H7 (cell line): ENCODE measurements around the gene GPS1. TPM values are rescaled to one million over a fixed set of nuclear protein-coding genes. Genes with fewer than 3 reads are reported as not detected.

Experiments used
- DNase-seq: peaks from one replicate; pipeline ENCODE4 v3.0.0; 2012
- H3K27me3 ChIP-seq: 2 replicates; pipeline ENCODE4 v1.6.0; 2011; ENCODE audit warnings: mild to moderate bottlenecking, low read length; ENCODE audit not compliant: control insufficient read depth, insufficient read depth
- H3K36me3 ChIP-seq: replicated peaks from 2 replicates; pipeline ENCODE4 v1.5.1; 2011; ENCODE audit warnings: low read length; ENCODE audit not compliant: control insufficient read depth, insufficient read depth
- H3K4me3 ChIP-seq: 2 replicates; pipeline ENCODE4 v1.5.1; 2011; ENCODE audit warnings: low read depth, mild to moderate bottlenecking, control low read depth, low read length, moderate library complexity; ENCODE audit not compliant: insufficient read depth
- total RNA-seq: library from RNA; depleted of rRNA; stranded (reverse); fragments of >200 nt; shearing (Covaris generic); gene quantifications from 2 replicates; pipeline ENCODE4 v1.2.3, GENCODE V29; 2014

Gene GPS1
- total RNA-seq, 1 experiment from 2014 or later: 248 TPM

- Histone ChIP-seq H3K36me3 (peaks cover 47% of the 10 kb centered on the region), H3K4me3 (no peak overlapping the region), H3K27me3 (no peaks in the 10 kb centered on the region)
- no peak for DNase-seq
Observed at GRCh38 chr17:82086941-82087906, 35.5 kb downstream of the GPS1 start.

DNA sequence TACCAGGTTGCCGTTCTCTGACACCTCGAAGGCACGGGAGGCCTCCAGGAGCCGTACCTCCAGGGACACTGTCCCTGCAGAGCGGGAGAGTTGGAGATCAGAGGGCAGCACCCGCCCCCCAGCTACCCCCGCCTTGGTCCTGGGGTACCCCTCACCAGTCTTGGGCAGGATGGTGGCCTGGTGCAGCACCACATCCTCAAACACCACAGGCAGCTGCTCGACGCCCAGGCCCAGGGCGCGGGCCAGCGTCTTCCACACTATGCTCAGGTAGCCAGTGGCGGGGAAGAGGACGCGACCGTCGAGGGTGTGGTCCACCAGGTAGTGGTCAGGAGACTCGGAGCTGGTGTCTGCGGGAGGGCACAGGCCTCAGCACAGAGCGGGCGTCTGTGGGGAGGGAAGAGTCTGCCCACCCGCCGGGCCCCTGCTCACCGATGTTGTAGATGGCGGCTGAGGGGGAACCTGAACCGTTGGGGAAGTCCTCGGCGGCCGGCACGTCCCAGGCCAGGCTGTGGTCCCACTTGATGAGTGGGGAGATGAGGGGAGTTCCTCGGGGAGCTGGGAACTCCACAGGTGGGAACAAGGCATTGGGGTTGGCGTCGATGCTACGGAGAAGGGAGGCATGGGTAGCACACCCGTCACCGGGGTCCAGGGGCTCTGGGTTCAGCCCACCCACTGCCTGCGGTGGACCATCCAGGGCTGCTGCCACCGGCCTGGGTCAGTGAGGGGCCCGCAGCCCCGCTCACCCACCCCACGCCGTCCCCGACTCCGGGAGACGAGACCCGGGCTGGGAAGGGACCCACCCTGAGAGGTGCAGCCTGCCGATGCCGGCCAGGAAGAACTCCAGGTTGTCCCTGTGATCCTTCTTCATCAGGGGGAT is 36.5 kb downstream of the GPS1 start:
- peaks cover 43% of the 10 kb centered on the region for H3K36me3 ChIP-seq
- H3K27me3 ChIP-seq: no peaks in the 10 kb centered on the region
- no peak for DNase-seq
- H3K4me3 ChIP-seq: no peak overlapping the region

GRCh38 chr17:82088838-82089722 is 37.4 kb downstream of the GPS1 start:
- no peak for DNase-seq
- H3K36me3 ChIP-seq: peaks cover 48% of the 10 kb centered on the region

GRCh38 chr17:82089723-82090548 is 38.2 kb downstream of the GPS1 start:
- DNase-seq: no peak
- Histone ChIP-seq H3K4me3 (no peak overlapping the region), H3K27me3 (no peaks in the 10 kb centered on the region), H3K36me3 (peaks cover 44% of the 10 kb centered on the region)

More at GRCh38 chr17:82088838-82089722, 37.4 kb downstream of the GPS1 start:
- no peaks in the 10 kb centered on the region for H3K27me3 ChIP-seq
- H3K4me3 ChIP-seq: no peak overlapping the region

DNA sequence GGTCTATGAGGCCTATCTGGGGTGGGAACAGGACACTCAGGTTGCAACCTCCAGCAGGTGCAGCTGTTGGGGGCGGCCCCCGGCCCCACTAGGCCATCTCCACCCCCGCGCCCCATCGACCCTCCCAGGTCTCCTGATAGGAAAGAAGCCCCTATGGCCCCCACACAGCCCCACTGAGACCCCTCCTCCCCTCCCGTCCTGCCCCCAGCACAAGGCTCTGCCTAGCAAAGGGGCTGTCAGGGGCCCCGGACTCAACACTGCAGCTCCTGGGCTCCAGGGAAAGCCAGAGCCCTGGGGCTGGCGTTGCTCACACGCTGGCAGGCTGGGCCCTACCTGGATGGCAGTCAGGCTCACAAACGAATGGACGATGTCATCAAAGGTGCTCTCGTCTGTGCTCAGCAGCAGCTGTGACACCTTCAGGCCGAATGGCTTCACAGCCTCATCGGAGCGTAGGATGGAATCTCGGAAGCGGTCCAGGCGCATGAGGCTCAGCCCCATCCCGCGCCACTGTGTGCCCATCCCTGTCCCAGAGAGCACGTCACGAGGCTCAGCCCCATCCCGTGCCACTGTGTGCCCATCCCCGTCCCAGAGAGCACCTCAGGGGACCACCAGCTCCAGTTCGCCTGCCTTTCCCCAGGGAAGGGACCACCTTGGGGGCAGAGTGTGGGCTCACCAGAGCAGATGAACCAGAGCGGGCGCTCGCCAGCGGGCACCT is 39.0 kb downstream of the GPS1 start:
- DNase-seq: no peak
- no peak overlapping the region for H3K4me3 ChIP-seq
- peaks cover 51% of the 10 kb centered on the region for H3K36me3 ChIP-seq
- no peaks in the 10 kb centered on the region for H3K27me3 ChIP-seq

DNA sequence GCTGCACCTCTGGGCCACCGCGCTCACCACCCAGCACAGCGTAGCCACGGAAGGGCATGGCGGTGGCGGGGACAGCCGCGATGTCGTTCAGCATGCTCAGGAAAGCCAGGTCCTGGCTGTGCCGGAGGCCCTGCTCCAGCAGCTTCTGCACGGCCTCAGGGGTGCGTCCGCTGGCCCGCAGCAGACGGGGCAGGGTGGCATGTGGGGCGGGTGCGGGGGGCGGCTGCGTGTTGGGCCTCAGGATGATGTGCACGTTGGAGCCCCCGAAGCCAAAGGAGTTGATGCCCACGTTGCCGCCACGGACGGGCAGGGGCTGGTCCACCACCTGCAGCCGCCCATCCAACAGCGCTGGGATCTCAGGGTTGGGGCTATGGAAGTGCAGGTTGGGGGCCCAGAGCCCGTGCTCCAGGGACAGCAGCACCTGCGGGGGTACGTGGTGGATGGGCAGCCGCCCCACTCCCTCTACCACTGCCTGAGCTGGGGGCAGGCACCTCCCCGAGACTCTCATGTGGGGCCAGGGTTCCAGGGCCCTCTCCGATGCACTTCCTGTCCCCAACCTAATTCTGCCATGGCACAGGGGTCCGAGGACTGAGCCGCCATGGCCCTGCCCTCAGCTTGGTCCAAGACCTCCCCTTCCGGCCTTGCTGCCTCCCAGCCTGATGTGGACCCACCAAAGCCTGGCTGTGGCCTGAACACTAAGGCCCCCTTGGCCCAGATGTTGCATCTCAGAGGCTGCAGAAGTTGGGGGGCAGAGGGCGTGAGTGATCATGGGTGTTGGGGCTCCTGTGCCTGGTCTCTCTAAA is 39.8 kb downstream of the GPS1 start:
- peaks cover 53% of the 10 kb centered on the region for H3K36me3 ChIP-seq
- no peak for DNase-seq
- no peaks in the 10 kb centered on the region for H3K27me3 ChIP-seq
- no peak overlapping the region for H3K4me3 ChIP-seq

DNA sequence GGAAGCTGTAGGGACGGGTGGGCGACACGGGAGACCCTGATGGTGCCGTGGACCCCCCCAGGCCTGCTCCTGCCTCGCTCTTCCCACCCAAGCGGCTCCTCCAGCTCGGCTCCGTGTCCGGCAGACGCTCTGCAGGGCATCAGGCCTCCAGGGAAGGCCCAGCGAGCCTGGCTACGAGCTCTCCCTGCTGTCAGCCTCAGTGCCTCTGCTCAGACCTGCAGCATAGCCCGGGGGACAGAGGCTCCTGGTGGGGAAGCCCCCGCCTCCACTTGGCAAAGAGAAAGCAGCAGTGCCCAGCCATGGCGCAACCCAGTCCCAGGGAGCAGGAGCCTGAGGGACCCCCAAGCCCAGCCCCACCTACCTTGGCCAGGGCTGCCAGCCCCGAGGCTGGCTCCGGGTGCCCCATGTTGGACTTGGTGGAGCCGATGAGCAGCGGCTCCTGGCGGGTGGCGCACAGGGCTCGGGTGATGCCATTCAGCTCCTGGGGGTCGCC is 40.4 kb downstream of the GPS1 start:
- H3K27me3 ChIP-seq: no peaks in the 10 kb centered on the region
- no peak for DNase-seq
- peaks cover 47% of the 10 kb centered on the region for H3K36me3 ChIP-seq
- H3K4me3 ChIP-seq: no peak overlapping the region

GRCh38 chr17:82092628-82092994 is 40.9 kb downstream of the GPS1 start:
- no peak for DNase-seq
- no peaks in the 10 kb centered on the region for H3K27me3 ChIP-seq
- no peak overlapping the region for H3K4me3 ChIP-seq
- H3K36me3 ChIP-seq: peaks cover 44% of the 10 kb centered on the region

DNA sequence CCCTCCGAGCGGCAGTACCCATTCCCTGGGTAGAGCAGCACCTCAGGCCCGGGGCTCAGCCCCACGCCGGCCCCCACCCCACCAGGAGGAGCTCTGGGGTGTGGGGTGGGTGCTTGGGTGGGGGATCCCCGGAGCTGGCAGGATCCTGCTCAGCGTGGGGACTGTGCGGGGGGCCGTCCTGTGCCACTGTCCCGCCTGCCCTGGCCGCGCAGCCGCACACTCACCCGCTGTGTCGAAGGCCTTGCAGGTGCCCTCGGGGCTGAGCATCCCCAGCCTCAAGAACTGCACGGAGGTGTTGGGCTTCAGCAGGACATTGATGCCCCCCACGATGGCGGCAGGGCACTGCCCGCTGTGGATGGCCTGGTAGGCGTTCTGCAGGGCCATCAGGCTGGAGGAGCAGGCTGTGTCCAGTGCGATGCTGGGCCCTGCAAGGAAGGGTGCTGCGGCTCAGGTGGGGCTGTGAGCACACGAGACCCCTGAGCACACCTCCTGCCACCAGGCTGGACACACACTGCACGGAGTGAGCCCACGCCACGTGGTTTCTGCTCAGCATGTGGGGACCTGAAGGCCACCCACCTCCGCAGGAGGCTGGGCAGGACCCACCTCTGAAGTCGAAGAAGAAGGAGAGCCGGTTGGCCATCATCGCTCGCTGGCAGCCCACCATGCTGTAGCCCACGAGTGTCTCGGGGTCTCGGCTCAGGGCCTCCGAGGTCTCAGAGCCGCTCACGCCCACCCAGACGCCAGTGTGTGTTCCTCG is 41.5 kb downstream of the GPS1 start:
- Histone ChIP-seq H3K27me3 (no peaks in the 10 kb centered on the region), H3K36me3 (peaks cover 44% of the 10 kb centered on the region), H3K4me3 (no peak overlapping the region)
- no peak for DNase-seq

- DNase-seq: no peak
- peaks cover 33% of the 10 kb centered on the region for H3K36me3 ChIP-seq
- no peaks in the 10 kb centered on the region for H3K27me3 ChIP-seq
- H3K4me3 ChIP-seq: no peak overlapping the region
Observed at GRCh38 chr17:82094931-82095776, 43.5 kb downstream of the GPS1 start.
